ENCODE data around the gene JUNB. TPM values are rescaled to one million over a fixed set of nuclear protein-coding genes. Genes with fewer than 3 reads are reported as not detected.

The JUNB gene
- total and polyA plus RNA-seq, 2 of the 8 experiments (the other 6 are each of a cell fraction or from before 2014, with no cell fraction given), result 7.4 to 10.0 TPM

DNA sequence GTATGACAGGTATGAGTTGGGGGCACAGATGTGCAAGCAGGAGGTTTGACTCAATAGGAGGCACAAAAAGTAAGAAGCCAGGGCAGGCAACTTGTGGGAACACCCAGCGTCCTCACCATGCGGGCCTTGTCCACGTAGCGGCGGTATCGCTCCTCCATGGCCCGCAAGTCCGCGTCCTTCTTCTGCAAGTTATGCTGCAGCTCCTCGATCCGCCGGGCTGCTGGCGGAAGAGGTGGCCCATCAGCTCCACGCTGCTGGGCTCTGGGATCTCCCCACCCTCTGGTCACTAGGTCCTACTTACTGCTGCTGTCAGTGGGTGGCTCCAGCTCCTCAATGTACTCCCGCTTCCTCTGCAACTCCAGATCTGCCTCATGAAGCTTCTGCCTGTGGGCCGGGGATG is 26.6 kb upstream of the JUNB start (continued):
- TF ChIP-seq TAF7 (optimal IDR thresholded peaks at IDR 0.05; ENCODE audit: borderline replicate concordance, low read depth, low read length) (no peak), YY1 (IDR thresholded peaks at IDR 0.05; ENCODE audit: low read depth, low read length) (no peak), FOSL1 (IDR thresholded peaks at IDR 0.05; ENCODE audit: insufficient read depth, low read depth, low read length) (no peak), MAX (IDR thresholded peaks at IDR 0.05) (no peak), KDM5A (IDR thresholded peaks at IDR 0.05; ENCODE audit: low read length) (no peak)
